ENCODE data around the gene CELSR2.
A peak's percentile ranks its signal among the peaks of the same experiment; 100 is the strongest.

CELSR2 gene

GRCh38 chr1:109263597-109264378, 14.4 kb downstream of the CELSR2 start (continued):
- TF ChIP-seq PRDM2 (tag by site-specific recombination; IDR thresholded peaks at IDR 0.05; ENCODE audit: borderline replicate concordance) (no peak), ZNF654 (tag by site-specific recombination; IDR thresholded peaks at IDR 0.05; ENCODE audit: low read depth) (peak; percentile 41), PRDM10 (tag by site-specific recombination; IDR thresholded peaks at IDR 0.05) (no peak), ZSCAN30 (tag by site-specific recombination; IDR thresholded peaks at IDR 0.05) (peak; percentile 73; the same call in 1 of the 2 replicates), ZNF335 (tag by site-specific recombination; conservative IDR thresholded peaks at IDR 0.05) (no peak), ATF2 (tag by site-specific recombination; IDR thresholded peaks at IDR 0.05; ENCODE audit: low read depth) (no peak), SP2 (tag by site-specific recombination; IDR thresholded peaks at IDR 0.05) (no peak), ZSCAN4 (tag by site-specific recombination; IDR thresholded peaks at IDR 0.05) (no peak), HIC1 (tag by site-specific recombination; IDR thresholded peaks at IDR 0.05) (no peak), WT1 (tag by site-specific recombination; IDR thresholded peaks at IDR 0.05) (no peak), CTCF (tag by site-specific recombination; IDR thresholded peaks at IDR 0.05) (peak; percentile 97), ZNF146 (tag by site-specific recombination; IDR thresholded peaks at IDR 0.05) (peak; percentile 21; the same call in 1 of the 2 replicates), ZNF292 (tag by site-specific recombination; IDR thresholded peaks at IDR 0.05; ENCODE audit: borderline replicate concordance, low read depth) (no peak), ZNF221 (tag by site-specific recombination; IDR thresholded peaks at IDR 0.05; ENCODE audit: borderline replicate concordance) (no peak), ZNF324 (tag by site-specific recombination; IDR thresholded peaks at IDR 0.05) (no peak), ZNF121 (tag by site-specific recombination; IDR thresholded peaks at IDR 0.05) (no peak), PRDM6 (tag by site-specific recombination; IDR thresholded peaks at IDR 0.05) (no peak), YY2 (tag by site-specific recombination; IDR thresholded peaks at IDR 0.05) (no peak), ZNF2 (tag by site-specific recombination; IDR thresholded peaks at IDR 0.05) (peak; percentile 84; the same call in 1 of the 2 replicates), BCL11A (tag by site-specific recombination; IDR thresholded peaks at IDR 0.05; ENCODE audit: low read depth) (0 out of 2 replicates have a peak, but pooled peaks have one; percentile 33)
